ENCODE results near the gene PIK3R2. TPM values are rescaled to one million over a fixed set of nuclear protein-coding genes. Genes with fewer than 3 reads are reported as not detected.

PIK3R2 gene
- total RNA-seq, 1 experiment from 2014 or later = 42.8 TPM

DNA sequence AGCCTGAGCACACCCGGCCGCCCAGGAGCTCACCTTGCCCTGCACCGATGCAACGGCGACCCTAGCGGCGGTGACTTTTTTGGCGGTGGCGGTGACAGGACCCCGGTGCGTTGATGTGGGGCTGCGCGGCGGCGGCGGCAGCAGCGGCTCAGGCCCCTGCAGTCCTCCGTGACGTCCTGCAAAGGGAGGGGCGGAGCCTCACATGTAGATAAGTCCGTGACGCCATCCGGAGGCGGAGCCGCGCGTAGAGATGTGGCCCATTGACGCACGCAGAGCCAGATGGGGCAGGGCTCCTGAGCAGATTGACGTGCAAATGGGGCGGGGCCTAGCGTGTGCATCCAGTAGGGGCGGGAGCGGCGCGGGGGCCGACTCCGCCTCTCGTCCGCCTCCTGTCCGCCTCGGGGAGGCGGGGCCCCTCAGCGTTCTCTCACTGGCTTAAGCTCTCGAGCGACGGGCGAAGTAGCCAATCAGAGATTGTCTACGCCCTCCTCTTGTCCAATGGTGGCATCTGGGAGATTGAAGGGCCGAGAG, 51.0 kb downstream of the PIK3R2 start, which contains the start of gene RAB3A:
RAB3A (minus strand) TSS at position 180 of the 531 bp plus-strand sequence. CDS start 1,302 bp downstream, outside the sequence.
- Mint-ChIP-seq H3K4me1 (peaks cover 8 to 34% of the 10 kb centered on the region in 2 experiments), H3K36me3 (ENCODE audit: insufficient read depth in 1 of 3, low read depth in 3 of 3) (peaks cover 11 to 24% (median 17%) of the 10 kb centered on the region in 3 experiments; a peak in 5 of 7 replicates), H3K27me3 (ENCODE audit: low read depth) (peaks cover 3% of the 10 kb centered on the region; the same call in 1 of the 2 replicates), H3K27ac (peak within 1 kb of the TSS; percentile 96 to 98 (median 97)), H3K4me3 (peak within 1 kb of the TSS; percentile 80 to 97), H3K9me3 (peaks cover 0 to 2% of the 10 kb centered on the region in 2 experiments; a peak in 1 of 5 replicates)
- H3K4me2 ChIP-seq (ENCODE audit: insufficient read depth, insufficient read length, low read length) = peak within 1 kb of the TSS; percentile 77
- no peak within 1 kb of the TSS for H2BK15ac ChIP-seq (ENCODE audit: low read depth, low read length)
- no peak within 1 kb of the TSS for H4K91ac ChIP-seq (ENCODE audit: insufficient read length, low read depth, low read length)
- H2BK12ac ChIP-seq (ENCODE audit: insufficient read length, low read depth, low read length) = no peak within 1 kb of the TSS
- no peak within 1 kb of the TSS for H2BK5ac ChIP-seq (ENCODE audit: insufficient read length, low read length)
- no peak within 1 kb of the TSS for H3K18ac ChIP-seq (ENCODE audit: insufficient read length, low read depth, low read length)
- H2AK5ac ChIP-seq (ENCODE audit: insufficient read length, low read length) = no peak within 1 kb of the TSS
- no peak within 1 kb of the TSS for H4K8ac ChIP-seq (replicated peaks; ENCODE audit: insufficient read length, low read depth, low read length)
- H3K14ac ChIP-seq (ENCODE audit: insufficient read depth, low read length) = peak within 1 kb of the TSS; percentile 19
- DNase-seq = peak; percentile 100
- H3T11ph ChIP-seq (ENCODE audit: low read length) = no peak within 1 kb of the TSS
- no peak within 1 kb of the TSS for H3K4ac ChIP-seq (ENCODE audit: low read depth, low read length)
- peak within 1 kb of the TSS; percentile 50 for H3K27ac ChIP-seq (ENCODE audit: insufficient read length, low read depth, low read length)
- peaks cover 18% of the 10 kb centered on the region for H3K23me2 ChIP-seq (ENCODE audit: insufficient read length, low read depth, low read length, poor library complexity, severe bottlenecking)
- H3K9ac ChIP-seq (ENCODE audit: extremely low read depth, insufficient read length, low read length) = peak within 1 kb of the TSS; percentile 36
- H3K9me3 ChIP-seq (ENCODE audit: control insufficient read depth, low read depth, low read length) = no peaks in the 10 kb centered on the region
- H3K79me1 ChIP-seq (ENCODE audit: insufficient read depth, low read depth, low read length, poor library complexity, severe bottlenecking) = no peaks in the 10 kb centered on the region
- no peak within 1 kb of the TSS for H2BK120ac ChIP-seq (ENCODE audit: low read depth, low read length, poor library complexity, severe bottlenecking)
- TF ChIP-seq CTCF (conservative IDR thresholded peaks at IDR 0.05) = peak; percentile 21; the same call in 1 of the 3 replicates
- WGBS (ENCODE audit: extremely low coverage, insufficient read length, low lambda C conversion rate) = no CpG with 5 or more reads among the region's 50 CpGs
- H2BK20ac ChIP-seq (ENCODE audit: low read depth, low read length, poor library complexity, severe bottlenecking) = no peak within 1 kb of the TSS
- no peaks in the 10 kb centered on the region for H3K4me1 ChIP-seq (ENCODE audit: insufficient read depth, low read length)
- H3K23ac ChIP-seq (ENCODE audit: insufficient read length, low read depth, low read length) = no peak within 1 kb of the TSS
- no peaks in the 10 kb centered on the region for H3K27me3 ChIP-seq (ENCODE audit: insufficient read depth, low read length)
- no peak within 1 kb of the TSS for H4K5ac ChIP-seq (ENCODE audit: insufficient read length, low read depth, low read length)
- no peaks in the 10 kb centered on the region; the same call in 1 of the 2 replicates for H3K79me2 ChIP-seq (ENCODE audit: insufficient read depth, low read length)
- peaks cover 4% of the 10 kb centered on the region for H4K20me1 ChIP-seq (ENCODE audit: control insufficient read depth, insufficient read depth, insufficient read length)
- H3K56ac ChIP-seq (ENCODE audit: insufficient read length, low read depth, low read length) = no peak within 1 kb of the TSS
- no peak within 1 kb of the TSS for H2AFZ ChIP-seq (ENCODE audit: low read length)

Data from H9 (cell line).